Lung (tissue), 12 donors: ENCODE data around the gene SYNPO2. TPM values are rescaled to one million over a fixed set of nuclear protein-coding genes. Genes with fewer than 3 reads are reported as not detected.

Experiments used
- ATAC-seq: fragments of 200-7000 bp; cut with Tn5 transposase; one replicate; pipeline ENCODE4 v1.9.1; 2020; ENCODE audit warnings: moderate number of reproducible peaks; ENCODE audit not compliant: insufficient read depth, low FRiP score
- DNase-seq, 3 donors: peaks; one replicate each; pipeline ENCODE4 v3.0.0-alpha.2; 2013 to 2017
- H3K27ac ChIP-seq, 2 donors: one replicate each; pipeline ENCODE4 v1.5.1; 2013; ENCODE audit warnings: mild to moderate bottlenecking in 2 of 2, moderate library complexity in 2 of 2, control low read depth in 1 of 2, inconsistent platforms in 1 of 2, low read depth in 1 of 2, low read length in 1 of 2
- H3K27me3 ChIP-seq, 3 donors: one replicate each; pipeline ENCODE4 v1.5.1; 2013; ENCODE audit warnings: low read length in 2 of 3; ENCODE audit not compliant: control insufficient read depth in 3 of 3, insufficient read depth in 3 of 3
- H3K36me3 ChIP-seq, 4 donors: one replicate each; pipeline ENCODE4 v1.5.1; 2013; ENCODE audit warnings: low read length in 4 of 4, mild to moderate bottlenecking in 1 of 4, moderate library complexity in 1 of 4; ENCODE audit not compliant: control insufficient read depth in 4 of 4, insufficient read depth in 4 of 4
- H3K4me1 ChIP-seq, 5 donors: one replicate each; pipeline ENCODE4 v1.5.1; 2013; ENCODE audit warnings: low read length in 5 of 5, mild to moderate bottlenecking in 2 of 5, moderate library complexity in 1 of 5; ENCODE audit not compliant: control insufficient read depth in 5 of 5, insufficient read depth in 5 of 5
- H3K4me3 ChIP-seq: one replicate; pipeline ENCODE4 v1.5.1; 2013; ENCODE audit warnings: mild to moderate bottlenecking, control low read depth, moderate library complexity
- H3K9ac ChIP-seq, 2 donors: one replicate each; pipeline ENCODE4 v1.5.1; 2013; ENCODE audit warnings: low read length in 2 of 2, control low read depth in 1 of 2; ENCODE audit not compliant: insufficient read depth in 1 of 2
- H3K9me3 ChIP-seq, 4 donors: one replicate each; pipeline ENCODE4 v1.5.1; 2013; ENCODE audit warnings: low read length in 3 of 4, mild to moderate bottlenecking in 1 of 4, moderate library complexity in 1 of 4; ENCODE audit not compliant: control insufficient read depth in 4 of 4, insufficient read depth in 3 of 4
- WGBS, 2 donors: extraction: QIAGEN DNeasy Blood & Tissue Kit; methylation state at CpG; one replicate each; pipeline ENCODE4 v1.1.7; 2013; 5-methylcytosine and 5-hydroxymethylcytosine counted together
- polyA plus RNA-seq, 2 donors: library from polyadenylated mRNA; stranded (reverse); fragments of 200-250 nt; gene quantifications; one replicate each; pipeline ENCODE4 v1.2.1, GENCODE V29; 2013
- total RNA-seq, 2 donors: library from RNA; depleted of rRNA in 1 of 2; stranded (reverse); fragments of >200 nt in 1 of 2; gene quantifications; one replicate each; pipeline ENCODE4 v1.2.1, GENCODE V29; 2014 to 2021
- TF ChIP-seq, protein P1 (sequence below): IDR thresholded peaks from 2 replicates; pipeline ENCODE4 v1.5.1; 2012; ENCODE audit warnings: mild to moderate bottlenecking; ENCODE audit errors: control extremely low read depth, extremely low read depth
- donor health status: control.
- donor health status: control.
- donor health status: Bipolar disorder and iron deficiency.
- donor health status: healthy.
- donor health status: DM: yes; HTN: yes; CAD: no.

The SYNPO2 gene
- total and polyA plus RNA-seq, 4 donors, result 3.5 to 27.6 (median 10.1) TPM

DNA sequence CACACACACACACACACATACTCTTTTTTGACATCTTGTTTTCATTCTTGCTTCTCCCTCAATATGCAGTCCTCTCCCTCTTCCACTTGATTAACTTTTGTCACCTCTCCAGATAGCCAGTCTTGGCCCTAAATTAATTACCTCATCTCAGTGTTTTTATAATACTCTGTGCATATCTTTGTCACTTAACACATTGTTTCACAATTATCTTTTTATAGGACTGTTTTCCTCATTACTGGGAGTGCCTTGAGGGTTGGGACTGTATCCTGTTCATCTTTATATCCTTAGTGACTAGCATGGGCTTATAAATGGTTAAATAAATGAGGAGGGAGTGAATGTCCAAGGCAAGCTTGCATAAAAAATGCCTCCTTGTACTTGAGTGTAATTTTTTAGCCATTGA is 33.1 kb downstream of the SYNPO2 start:
- peak overlapping the region in 1 of 2 donors; percentile 23 for H3K27ac ChIP-seq
- no peaks in the 10 kb centered on the region for H3K27me3 ChIP-seq
- no peaks in the 10 kb centered on the region for H3K36me3 ChIP-seq
- TF ChIP-seq, protein P1, sequence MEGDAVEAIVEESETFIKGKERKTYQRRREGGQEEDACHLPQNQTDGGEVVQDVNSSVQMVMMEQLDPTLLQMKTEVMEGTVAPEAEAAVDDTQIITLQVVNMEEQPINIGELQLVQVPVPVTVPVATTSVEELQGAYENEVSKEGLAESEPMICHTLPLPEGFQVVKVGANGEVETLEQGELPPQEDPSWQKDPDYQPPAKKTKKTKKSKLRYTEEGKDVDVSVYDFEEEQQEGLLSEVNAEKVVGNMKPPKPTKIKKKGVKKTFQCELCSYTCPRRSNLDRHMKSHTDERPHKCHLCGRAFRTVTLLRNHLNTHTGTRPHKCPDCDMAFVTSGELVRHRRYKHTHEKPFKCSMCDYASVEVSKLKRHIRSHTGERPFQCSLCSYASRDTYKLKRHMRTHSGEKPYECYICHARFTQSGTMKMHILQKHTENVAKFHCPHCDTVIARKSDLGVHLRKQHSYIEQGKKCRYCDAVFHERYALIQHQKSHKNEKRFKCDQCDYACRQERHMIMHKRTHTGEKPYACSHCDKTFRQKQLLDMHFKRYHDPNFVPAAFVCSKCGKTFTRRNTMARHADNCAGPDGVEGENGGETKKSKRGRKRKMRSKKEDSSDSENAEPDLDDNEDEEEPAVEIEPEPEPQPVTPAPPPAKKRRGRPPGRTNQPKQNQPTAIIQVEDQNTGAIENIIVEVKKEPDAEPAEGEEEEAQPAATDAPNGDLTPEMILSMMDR, result no peak
- no peak for ATAC-seq
- H3K9me3 ChIP-seq, result no peaks in the 10 kb centered on the region
- DNase-seq, result no peak
- H3K4me1 ChIP-seq, result peaks cover 0 to 14% (median 3%) of the 10 kb centered on the region in 5 donors
- H3K9ac ChIP-seq, result no peak overlapping the region
- no peak overlapping the region for H3K4me3 ChIP-seq

DNA sequence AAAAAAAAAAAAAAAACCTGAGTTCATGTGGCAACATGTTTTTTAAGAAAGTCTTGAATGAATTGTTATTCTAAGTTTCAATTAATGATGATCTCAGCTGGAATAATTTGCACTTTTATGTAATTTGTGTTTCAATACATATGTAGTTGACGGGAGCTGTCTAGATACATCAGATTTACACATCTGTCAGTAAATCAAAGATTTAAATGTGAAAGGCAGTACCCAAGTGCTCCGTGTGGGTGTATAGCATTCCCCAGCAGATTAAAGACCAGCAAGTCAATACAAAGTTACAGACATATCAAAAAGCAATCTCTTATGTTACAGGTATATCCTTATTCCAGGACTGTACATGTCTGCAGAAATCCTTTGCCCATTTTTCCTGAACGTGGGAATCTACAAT is 35.2 kb downstream of the SYNPO2 start:
- DNase-seq (no peak), ATAC-seq (no peak)
- Histone ChIP-seq H3K27me3 (no peaks in the 10 kb centered on the region), H3K4me1 (peaks cover 0 to 21% (median 2%) of the 10 kb centered on the region in 5 donors), H3K9ac (no peak overlapping the region), H3K36me3 (no peaks in the 10 kb centered on the region), H3K9me3 (no peaks in the 10 kb centered on the region), H3K27ac (no peak overlapping the region), H3K4me3 (no peak overlapping the region)
- TF ChIP-seq, protein P1, result no peak
- WGBS, 2 donors, result 62 to 72% methylated on average over 3 of the region's 3 CpGs

DNA sequence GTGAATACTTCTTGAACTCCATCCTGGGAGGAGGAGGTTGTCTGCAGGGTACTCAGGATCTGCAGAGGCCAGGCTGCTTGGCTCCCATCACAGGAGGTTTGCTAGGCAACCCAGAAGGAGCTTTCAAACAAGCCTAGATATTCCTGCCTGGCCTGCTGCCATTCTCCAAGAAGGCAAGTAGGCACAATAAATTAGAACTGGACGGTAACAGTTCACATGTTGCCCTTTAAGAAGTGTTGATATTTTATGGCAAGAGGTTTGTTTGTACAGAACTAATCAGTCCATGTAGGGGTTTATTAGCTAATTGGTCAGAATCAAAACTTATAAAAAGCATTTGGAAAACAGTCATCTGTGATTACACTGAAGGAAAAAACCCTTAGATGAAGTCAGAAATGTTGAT is 39.3 kb downstream of the SYNPO2 start:
- TF ChIP-seq, protein P1, result no peak
- Histone ChIP-seq H3K4me3 (no peak overlapping the region), H3K27ac (no peak overlapping the region), H3K27me3 (no peaks in the 10 kb centered on the region), H3K9ac (no peak overlapping the region), H3K4me1 (peaks cover 0 to 15% (median 0%) of the 10 kb centered on the region in 5 donors), H3K36me3 (no peaks in the 10 kb centered on the region), H3K9me3 (no peaks in the 10 kb centered on the region)
- 40 to 55% methylated on average over 1 of the region's 1 CpG for WGBS, 2 donors
- ATAC-seq (no peak), DNase-seq (peak; percentile 55 to 58 (median 56))

DNA sequence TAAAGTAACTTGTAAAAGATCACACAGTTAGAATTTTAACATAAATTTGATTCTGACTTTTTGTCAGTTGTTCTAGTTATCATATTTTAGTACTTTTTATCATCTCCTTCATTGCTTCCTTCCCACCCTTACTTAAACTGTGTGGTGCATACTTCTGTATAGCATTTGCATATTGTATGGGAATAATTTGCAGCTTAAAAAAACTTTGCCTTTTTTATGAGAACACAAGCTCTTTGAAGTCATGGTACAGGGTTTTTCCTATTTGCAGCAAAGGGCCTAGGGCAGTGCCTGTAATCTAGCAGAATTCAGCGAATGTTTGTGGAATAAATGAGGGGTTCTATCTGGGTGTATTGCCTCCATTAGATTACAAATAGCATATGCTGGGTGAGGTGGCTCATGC is 41.6 kb downstream of the SYNPO2 start:
- WGBS, 2 donors, result 0 to 31% methylated on average over 1 of the region's 1 CpG
- Histone ChIP-seq H3K27me3 (no peaks in the 10 kb centered on the region), H3K27ac (no peak overlapping the region), H3K4me3 (no peak overlapping the region), H3K9ac (no peak overlapping the region), H3K9me3 (no peaks in the 10 kb centered on the region), H3K4me1 (peaks cover 0 to 14% (median 0%) of the 10 kb centered on the region in 5 donors), H3K36me3 (no peaks in the 10 kb centered on the region)
- TF ChIP-seq, protein P1, result no peak
- no peak for DNase-seq
- ATAC-seq, result no peak
